GM23248 (cell line): ENCODE measurements around the gene OR13J1.

ENCODE experiments used
- EZH2 ChIP-seq: fragments of 200-600 bp; sonication (generic); IDR thresholded peaks from 2 replicates; pipeline ENCODE4 v1.6.1; 2018; ENCODE audit warnings: antibody characterized with exemption, mild to moderate bottlenecking; ENCODE audit not compliant: insufficient read depth, poor library complexity, severe bottlenecking
- EZH2phosphoT487 ChIP-seq: fragments of 200-600 bp; sonication (generic); IDR thresholded peaks from 2 replicates; pipeline ENCODE4 v1.6.1; 2018; ENCODE audit warnings: antibody characterized with exemption, moderate library complexity, mild to moderate bottlenecking, low read depth; ENCODE audit not compliant: insufficient read depth

DNA sequence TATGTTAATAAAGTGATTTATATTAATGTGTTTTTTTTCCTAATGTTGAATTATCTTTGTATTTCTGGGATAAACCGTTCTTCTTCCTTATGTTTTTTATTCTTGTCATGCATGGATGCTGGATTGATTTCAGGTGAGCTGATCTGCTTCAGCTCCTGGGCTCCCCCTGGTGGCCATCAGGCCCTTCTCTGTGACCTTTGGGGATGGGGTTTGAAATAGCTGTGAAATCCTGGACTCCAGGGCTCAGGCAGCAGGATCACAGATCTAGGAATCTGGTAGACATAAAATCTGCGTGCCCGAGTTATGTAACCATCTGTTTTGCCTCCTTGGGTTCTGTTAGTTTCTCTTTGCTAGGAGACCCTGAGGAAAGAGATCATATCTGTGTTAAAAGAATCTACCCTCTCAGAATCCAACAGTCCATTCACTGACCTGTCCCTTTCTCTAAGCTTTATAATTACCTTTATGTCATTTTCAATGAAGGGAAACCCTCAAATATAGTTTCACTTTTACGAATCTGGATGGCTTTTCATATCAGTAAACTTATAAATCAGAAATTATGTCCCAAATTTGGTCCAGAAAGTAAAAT, 12.2 kb upstream of the OR13J1 start:
- TF ChIP-seq EZH2phosphoT487: no peak
- TF ChIP-seq EZH2: no peak
